Measurements from ENCODE around the gene SLC37A1.
A peak's percentile ranks its signal among the peaks of the same experiment; 100 is the strongest.

Gene SLC37A1

GRCh38 chr21:42508371-42508770, 5.3 kb upstream of the SLC37A1 start:
- no peak for DNase-seq

DNA sequence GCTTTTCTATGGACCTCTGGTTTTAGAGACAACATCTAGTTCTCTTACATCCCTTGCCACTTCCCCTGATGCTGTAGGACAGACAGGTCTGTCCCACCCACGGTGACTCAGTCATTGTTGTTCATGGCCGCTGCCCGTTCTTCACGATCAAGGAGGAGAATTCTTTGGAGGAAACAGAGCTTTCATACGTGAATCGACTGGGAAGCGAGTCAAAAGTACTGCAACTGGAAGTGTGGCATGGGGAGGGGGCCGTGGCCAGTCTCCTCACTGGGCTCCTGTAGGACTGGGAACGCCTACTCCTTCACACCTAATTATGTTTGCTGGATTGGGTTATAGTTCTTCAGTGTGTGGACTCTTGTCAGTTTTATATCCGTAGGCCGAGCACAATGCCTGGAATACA, 4.4 kb upstream of the SLC37A1 start:
- DNase-seq, result no peak

GRCh38 chr21:42512346-42513034, 1.2 kb upstream of the SLC37A1 start:
- DNase-seq, result no peak

DNA sequence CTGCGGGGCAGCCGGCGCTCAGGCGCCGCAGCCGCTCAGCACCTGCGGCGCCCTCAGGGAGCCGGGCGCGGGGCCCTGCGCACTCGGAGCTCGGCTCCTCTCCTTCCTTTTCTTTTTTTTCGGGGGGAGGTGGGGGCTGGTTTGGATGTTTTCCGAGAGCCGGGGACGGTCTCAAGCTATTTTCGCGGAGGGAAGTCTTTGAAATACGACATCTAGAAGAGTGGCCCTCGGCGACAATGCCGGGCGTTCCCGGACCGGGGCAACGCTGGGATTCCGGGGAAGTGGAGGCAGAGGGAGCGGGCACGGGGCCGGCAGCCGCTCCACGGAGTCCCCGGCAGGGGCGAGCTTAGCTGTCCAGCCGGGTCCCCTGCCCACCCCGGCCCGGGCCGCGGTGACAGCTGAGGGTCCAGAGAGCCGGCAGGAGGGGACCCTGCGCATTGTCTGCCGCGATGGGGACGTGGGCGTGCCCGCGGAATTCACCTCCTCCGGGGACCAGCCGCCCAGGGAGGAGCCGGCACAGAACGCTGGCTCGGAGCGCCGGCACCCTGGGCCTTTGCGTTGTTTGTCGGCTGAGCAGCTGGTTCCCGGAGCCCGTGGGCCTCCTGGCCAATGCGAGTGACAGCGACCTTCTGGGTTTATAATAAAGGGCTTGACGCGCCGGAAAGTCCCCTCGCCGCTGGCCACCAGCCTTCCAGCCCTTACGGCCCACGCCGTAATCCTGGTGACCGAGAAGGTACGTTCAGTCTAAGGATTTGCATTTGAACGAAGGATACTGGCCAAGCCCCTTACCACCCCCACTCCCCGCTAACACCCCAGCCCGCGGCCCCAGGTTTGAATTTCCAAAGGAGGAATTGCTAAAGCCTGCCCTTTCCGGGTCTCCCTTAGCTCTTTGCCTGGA, 582 bp downstream of the SLC37A1 start:
- DNase-seq, result peak; percentile 78

- no peak for DNase-seq
Measured at GRCh38 chr21:42514883-42515228, 1.2 kb downstream of the SLC37A1 start.

DNA sequence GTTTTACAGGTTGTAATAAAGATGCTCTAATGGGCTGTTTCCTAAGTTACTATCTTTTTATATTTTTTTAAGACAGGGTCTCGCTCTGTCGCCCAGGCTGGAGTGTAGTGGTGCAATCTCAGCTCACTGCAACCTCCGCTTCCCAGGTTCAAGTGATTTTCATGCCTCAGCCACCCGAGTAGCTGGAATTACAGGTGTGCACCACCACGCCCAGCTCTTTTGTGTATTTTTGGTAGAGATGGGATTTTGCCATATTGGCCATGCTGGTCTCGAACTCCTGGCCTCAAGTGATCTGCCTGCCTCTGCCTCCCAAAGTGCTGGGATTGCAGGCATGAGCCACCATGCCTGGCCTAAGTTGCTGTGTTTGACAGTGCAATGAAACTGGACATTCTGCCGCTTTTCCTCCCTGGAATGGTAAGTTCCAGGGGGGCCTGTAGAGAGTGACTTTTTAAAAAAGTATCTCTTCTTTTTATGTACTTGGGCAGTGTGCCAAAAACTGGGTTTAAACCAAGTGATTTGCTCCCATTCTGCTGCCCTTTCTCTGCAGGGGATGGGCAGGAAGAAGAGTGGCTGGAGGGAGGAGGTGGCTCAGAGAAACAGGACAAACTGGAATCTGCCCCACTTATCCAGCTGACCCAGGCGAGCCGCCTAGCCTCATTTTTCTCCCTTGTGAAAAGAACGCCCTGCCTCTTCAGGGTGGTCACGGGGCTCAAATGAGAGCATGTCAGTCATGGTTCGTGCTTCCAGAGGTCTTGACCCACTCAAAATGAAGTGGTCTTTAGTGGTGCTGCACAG, 2.3 kb downstream of the SLC37A1 start:
- no peak for DNase-seq

DNA sequence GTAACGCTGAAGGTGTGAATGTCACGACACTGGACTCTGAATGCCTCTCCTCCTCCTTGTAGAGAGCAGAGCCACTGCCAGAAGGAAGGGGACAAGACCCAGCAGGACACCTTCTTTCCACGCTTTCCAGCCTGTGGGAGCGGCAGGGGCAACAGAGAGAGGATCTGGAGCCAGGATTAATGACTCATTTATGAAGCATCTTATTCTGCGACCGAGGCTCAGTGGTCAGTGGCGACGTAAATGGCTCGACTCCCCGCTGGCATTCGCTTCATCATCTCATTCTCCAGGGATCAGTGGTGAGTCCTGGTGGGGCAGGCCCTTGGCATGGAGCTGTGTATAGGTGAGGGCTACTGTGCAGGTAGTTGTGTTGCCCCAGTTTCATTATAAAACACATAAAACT, 4.6 kb downstream of the SLC37A1 start:
- DNase-seq, result no peak

GRCh38 chr21:42518626-42519025, 5.0 kb downstream of the SLC37A1 start:
- DNase-seq, result no peak

- no peak for DNase-seq
Measured at GRCh38 chr21:42520628-42521253, 7.1 kb downstream of the SLC37A1 start.

- DNase-seq, result no peak
Measured at GRCh38 chr21:42521384-42521783, 7.7 kb downstream of the SLC37A1 start.

- DNase-seq, result no peak
Measured at GRCh38 chr21:42521805-42522204, 8.2 kb downstream of the SLC37A1 start.

DNA sequence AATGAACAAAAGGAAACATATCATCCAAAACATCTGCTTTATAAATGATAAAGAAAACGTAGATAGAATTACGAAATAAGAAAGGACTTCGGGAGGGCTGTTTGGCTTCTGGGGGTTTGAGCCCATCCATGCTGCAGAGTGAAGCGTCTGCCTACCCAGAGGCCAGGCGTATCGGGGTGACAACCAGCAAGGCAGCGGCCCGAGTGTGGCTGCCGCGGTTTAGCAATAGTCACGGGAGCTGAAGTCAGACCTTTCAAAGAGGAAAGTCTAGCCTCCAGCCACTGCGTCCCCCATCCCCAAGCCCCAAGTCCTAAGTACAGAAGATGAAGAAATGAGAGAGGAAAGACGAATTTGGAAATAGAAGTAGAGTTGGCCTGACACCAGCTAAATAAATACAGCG, 8.6 kb downstream of the SLC37A1 start:
- DNase-seq, result no peak

- DNase-seq, result no peak
Measured at GRCh38 chr21:42522771-42523170, 9.1 kb downstream of the SLC37A1 start.

DNA sequence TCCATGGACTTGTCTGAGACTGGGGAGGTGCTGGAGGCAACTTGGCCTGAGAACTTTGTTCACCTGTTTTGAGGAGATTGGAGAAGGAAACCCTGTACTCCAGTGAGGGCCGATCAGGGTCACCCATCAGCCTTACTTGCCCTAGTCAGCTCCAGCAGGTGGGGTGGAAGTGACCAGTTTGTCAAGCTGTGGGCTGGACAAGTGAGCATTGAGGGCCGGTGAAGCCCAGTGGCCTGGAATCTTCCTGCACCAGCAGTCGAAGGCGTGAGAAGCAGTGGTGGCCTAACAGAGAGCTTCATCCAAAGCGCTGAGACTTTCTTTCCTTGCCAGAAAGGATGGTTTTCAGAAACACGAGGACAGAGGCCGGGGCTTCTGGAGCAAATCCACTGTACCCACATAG, 9.6 kb downstream of the SLC37A1 start:
- DNase-seq, result no peak

DNA sequence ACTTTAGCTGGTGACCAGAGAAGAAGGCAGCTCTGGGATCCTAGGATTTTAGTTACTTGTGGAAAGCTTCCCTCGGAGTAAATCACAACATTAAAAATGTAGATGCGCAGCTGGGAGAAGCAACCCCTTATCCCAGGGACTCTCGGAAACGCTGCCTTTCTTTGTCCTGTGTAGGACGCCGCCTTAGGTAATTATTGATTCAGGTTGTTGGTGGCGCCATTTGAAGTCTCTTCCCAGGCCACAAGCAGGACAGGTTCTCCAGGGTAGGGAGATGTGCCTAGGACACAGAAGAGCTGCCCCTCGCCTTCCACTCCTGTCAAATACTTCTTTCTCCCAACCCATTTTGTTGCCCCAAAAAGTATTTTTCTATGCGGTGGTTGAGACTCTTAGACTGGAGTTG, 10.3 kb downstream of the SLC37A1 start:
- no peak for DNase-seq

- DNase-seq, result peak; percentile 61
Measured at GRCh38 chr21:42524341-42525028, 10.8 kb downstream of the SLC37A1 start.

DNA sequence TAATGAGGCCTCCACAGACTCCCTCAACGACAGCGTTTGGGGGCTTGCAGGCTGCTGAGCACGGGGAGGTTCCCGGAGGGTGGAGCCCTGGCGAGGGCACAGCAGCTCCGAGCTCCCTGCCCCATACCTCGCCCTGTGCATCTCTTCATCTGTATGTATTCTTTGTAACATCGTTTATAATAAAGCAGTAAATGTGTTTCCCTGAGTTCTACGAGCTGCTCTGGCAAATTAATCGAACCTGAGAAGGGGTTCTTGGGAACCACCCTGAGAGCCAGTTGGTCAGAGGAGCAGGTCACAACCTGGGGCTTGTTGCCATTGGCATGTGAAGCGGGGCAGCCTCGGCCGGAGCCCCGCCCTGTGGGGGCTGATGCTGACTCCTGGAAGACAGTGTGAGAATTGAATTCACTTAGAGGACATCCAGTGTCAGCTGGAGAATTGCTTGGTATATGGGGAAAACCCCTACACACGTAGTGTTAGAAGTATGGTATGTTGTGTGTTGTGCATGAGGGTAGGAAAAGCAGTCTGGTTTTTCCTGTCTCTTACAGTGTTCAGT, 11.5 kb downstream of the SLC37A1 start:
- no peak for DNase-seq

GRCh38 chr21:42525676-42526378, 12.2 kb downstream of the SLC37A1 start:
- DNase-seq, result no peak

DNA sequence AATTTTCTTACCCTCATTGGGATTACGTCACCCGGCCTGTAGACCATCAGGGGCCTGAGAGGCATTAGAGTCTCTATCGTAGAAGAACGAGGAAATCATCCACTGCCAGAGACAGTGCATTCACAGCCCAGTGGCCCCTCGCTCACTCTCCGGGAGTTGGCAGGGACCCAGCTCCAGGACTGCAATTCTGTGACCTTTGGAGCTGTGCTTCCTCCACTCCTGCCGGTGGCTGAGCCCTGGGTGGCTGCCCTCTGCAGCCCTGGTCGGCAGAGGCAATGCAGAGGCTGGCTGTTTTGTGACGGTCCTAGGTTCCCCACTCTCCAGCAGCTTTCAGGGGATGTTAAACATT, 12.7 kb downstream of the SLC37A1 start:
- no peak for DNase-seq

DNA sequence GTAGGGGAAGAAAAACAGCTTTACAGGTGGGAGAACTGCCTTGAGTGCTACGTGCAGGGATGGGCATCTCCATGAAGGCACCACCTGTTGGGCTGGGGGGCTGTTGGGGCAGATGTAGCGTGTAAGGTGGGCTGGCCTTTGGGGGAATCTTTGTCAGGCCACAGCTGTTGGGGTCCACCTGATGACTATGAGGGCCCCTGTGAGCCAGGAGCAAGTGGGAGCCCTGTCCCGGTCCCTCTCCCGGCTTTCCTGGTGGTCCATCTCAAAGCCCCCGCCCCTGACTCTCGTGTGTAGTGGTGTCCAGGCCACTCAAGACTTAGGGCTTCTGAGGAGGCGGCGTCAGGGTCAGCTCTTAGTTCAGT, 13.5 kb downstream of the SLC37A1 start:
- no peak for DNase-seq

DNA sequence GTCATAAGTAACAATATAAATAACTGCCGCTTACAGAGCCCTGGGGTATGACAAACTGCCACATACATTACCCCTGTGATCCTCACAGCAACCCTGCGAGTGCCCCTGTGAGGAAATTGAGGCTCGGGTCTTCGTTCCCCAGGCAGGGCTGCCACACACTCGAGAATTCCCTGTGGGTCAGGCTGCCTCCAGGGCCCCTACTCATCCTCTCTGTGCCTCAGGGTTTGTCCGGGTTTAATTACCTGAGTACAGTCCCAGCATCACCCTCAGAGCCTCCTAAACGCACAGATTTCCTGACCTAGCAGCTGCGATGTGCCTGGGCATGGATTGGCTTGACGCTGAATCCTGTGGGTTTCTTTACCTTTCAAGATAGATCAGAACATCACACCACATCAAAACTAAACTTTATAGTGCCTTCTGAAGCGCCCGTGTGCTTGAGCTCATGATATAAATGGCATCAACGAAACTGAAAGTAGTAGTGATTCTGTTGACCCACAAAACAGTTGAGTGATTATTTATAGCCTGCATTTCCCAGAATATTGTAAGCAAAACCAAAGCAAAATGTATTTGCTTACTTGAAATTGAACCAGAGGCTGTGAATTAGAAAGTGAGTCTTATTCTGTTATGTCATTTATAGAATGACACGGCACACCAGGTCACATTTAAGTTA, 14.0 kb downstream of the SLC37A1 start:
- peak; percentile 64 for DNase-seq
